ENCODE results near the gene GPR3.

Gene GPR3

GRCh38 chr1:27392096-27392777, at the start of gene GPR3:
Gene GPR3 (plus strand): TSS chr1:27392622. CDS start chr1:27393799, 1,177 bp downstream.
- DNase-seq: peak; percentile 86

- peak; percentile 71 for DNase-seq
Measured at GRCh38 chr1:27342778-27343638, 49.4 kb upstream of the GPR3 start.

DNA sequence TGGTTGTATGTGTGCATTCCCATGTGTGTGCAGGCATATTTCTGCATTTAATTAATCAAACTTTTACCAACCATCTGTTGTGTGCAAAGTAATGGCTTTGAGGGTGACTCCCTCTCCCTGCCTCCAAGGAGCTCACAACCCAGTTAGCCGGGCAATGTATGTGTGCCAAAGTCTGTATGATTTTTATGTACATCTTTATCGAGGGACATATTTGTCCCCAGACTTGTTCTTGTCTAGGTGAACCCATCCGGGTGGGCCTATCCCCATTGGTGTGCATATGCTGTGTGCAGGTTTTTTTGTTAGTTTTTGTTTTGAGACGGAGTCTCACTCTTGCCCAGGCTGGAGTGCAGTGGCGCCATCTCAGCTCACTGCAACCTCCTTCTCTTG, 48.8 kb upstream of the GPR3 start:
- no peak for DNase-seq

GRCh38 chr1:27345272-27345671, 47.1 kb upstream of the GPR3 start:
- no peak for DNase-seq

GRCh38 chr1:27346357-27346756, 46.1 kb upstream of the GPR3 start:
- no peak for DNase-seq

DNA sequence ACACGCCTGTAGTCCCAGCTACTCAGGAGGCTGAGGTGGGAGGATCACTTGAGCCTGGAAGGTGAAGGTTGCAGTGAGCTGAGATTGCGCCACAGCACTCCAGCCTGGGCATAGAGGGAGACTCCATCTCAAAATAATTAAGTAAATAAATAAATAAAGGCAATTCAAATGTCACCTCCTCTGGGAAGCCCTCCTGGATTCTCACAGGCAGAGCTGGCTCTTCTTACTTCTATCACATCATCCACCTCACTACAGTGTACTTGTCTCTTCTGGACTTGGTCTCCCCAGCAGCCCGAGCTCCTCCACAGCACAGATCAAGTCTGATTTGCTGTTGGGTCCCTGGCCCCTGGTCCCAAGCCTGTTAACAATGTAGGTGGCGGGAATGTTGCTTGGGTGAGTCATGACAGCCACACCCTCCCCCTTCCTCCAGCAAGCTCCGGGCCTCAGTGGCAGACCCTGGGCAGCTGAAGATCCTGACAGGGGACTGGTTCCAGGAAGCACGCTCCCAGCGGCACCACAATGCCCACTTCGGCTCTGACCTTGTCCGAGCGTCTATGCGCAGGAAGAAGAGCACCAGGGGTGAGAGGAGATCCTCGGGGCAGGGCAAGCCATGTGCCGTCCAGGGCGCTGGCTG, 45.3 kb upstream of the GPR3 start:
- DNase-seq: no peak

- DNase-seq: no peak
Measured at GRCh38 chr1:27348861-27349783, 43.3 kb upstream of the GPR3 start.

- peak; percentile 21 for DNase-seq
Measured at GRCh38 chr1:27349784-27350662, 42.4 kb upstream of the GPR3 start.

DNA sequence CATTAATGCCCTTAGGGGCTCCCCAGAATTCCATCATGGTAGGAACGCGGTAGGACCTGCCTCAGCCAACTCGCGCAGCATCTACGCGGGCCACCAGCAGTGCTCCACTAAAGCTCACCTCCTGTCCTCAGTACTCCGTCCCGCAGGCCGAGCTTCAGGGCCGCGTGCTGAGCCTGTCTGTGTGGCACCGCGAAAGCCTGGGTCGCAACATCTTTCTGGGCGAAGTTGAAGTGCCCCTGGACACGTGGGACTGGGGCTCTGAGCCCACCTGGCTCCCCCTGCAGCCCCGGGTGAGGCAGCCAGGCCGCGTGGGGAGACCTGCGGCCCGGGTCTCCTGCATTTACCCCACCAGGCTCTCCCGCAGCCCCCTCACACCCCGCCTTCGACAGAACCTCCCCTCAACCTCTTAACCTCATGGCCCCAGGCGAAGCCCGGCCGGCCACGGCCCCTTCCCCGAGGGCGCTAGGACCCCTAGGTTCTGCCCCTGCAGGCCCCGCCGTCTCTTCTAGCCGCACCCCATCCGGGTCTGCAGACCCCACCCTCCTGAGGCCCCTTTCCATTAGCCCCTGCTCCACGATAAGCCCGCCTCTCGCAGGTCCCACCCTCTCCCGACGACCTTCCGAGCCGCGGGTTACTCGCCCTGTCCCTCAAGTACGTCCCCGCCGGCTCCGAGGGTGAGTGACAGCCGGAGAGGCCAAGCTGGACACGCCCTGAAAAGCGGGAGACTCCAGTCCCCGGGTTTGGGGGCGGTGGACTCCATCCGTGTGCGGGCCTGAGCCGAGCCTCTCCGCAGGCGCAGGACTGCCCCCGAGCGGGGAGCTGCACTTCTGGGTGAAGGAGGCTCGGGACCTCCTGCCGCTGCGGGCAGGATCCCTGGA, 41.5 kb upstream of the GPR3 start:
- DNase-seq: no peak

- DNase-seq: no peak
Measured at GRCh38 chr1:27351541-27352107, 40.8 kb upstream of the GPR3 start.

DNA sequence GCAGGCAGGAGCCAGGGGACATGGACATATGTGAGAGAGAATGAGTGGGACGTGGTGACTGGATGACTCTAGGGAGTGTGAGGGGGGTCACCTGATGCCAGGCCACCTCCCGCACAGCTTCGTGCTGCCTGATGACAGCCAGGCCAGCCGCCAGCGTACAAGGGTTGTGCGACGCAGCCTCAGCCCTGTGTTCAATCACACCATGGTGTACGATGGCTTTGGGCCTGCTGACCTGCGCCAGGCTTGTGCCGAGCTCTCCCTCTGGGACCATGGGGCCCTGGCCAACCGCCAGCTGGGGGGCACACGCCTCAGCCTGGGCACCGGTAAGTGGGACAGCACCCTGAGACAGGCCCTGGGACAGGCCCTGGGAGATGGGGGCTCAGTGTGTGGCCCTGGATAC, 39.3 kb upstream of the GPR3 start:
- no peak for DNase-seq

- no peak for DNase-seq
Measured at GRCh38 chr1:27353629-27354028, 38.8 kb upstream of the GPR3 start.

- no peak for DNase-seq
Measured at GRCh38 chr1:27355683-27356082, 36.7 kb upstream of the GPR3 start.

- no peak for DNase-seq
Measured at GRCh38 chr1:27356277-27356618, 36.2 kb upstream of the GPR3 start.

DNA sequence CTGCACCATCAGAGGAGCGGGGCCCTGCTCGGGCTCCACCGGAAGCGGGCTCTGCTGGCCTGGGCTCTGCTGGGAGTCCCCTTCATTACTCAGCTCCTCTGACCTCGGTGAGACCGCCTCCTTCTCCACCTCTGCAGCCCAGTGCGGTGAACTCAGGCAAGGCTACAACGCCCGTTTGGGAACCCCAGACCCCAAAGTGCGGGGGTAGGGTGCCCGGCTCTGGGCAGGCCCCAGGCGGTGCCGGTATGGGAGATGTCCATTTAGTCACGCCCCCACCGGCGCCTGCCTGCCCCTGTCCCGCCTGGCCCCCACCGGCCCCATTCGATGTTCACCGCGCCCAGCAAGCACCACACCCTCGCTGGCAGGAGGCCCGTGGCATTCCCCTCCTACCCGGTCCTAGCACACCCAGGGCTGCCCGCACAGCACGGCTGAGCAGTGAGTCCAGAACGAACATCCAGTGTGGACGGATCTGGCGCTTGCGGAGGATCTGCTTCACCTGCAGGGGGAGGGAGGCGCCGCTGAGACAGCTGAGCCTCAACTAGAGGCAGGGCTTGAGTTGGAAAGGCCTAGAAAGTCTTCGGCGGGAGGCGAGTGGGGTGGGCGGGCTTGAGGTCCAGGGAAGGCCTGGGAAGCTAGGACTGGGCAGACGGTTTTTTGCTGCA, 35.7 kb upstream of the GPR3 start:
- no peak for DNase-seq

- peak; percentile 33 for DNase-seq
Measured at GRCh38 chr1:27357281-27358037, 35.0 kb upstream of the GPR3 start.

DNA sequence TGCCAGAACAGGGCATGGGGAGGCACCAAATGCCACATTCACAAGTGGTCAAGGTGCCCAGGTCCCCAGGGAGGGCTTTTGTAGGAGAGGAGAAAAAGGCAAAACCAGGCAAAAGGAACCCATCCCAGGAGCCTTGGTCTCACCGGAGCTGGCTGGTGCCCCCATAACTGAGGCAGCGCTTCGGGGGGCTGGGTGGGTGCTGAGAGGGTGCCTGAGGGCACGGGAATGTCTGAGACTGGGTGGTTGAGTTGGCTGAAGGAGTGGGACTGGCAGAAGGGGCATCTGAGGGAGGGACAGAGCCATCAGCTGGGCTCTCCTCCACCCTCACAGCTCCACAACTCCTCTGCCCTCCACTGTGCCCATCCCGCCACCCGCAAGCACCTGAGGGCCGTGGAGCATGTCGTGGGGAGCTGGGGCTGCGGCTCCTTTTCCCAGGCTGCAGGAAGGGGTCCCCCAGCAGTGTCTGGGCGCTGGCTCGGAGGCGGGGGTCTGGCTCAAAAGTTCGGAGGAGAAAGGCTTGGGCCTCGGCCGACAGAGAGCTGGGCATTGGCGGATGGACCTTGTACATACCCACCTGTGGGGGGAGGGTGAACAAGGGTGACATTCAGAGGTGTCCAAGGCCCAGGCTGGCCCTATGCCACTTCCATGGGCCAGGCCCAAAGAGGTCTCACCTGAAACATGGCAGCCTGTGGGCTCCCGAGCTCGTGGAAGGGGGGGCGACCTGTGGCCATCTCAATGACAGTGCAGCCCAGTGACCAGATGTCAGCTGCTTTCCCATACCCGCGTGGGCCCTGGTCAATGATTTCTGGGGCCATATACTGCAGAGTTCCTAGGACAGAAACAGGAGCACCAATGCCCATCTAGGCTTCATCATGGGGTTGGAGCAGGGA, 34.1 kb upstream of the GPR3 start:
- no peak for DNase-seq

DNA sequence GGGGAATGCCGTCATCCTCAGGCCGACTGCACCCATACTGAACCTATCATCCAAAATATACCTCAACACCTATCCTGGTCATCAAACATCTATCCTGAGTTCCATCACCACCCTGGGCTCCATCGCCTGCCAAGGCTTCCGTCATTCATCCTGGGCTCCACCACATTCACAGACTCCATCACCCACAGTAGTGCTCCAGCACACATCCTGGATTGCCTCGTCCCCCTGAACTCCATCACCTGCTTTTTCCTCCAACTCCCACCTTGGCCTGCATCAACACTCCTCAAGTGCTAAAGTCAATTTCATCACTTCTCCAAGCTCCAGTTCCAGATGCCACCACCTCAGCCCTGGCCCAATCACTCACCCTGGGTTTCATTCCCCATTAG, 33.5 kb upstream of the GPR3 start:
- no peak for DNase-seq

Measured in MV-4-11 (cell line).